T-helper 9 cell (primary cell): Measurements from ENCODE around the gene CD74.
A peak's percentile ranks its signal among the peaks of the same experiment; 100 is the strongest.

ENCODE experiments used
- DNase-seq: peaks from one replicate; pipeline ENCODE4 v3.0.0-alpha.2; 2020

The CD74 gene

DNA sequence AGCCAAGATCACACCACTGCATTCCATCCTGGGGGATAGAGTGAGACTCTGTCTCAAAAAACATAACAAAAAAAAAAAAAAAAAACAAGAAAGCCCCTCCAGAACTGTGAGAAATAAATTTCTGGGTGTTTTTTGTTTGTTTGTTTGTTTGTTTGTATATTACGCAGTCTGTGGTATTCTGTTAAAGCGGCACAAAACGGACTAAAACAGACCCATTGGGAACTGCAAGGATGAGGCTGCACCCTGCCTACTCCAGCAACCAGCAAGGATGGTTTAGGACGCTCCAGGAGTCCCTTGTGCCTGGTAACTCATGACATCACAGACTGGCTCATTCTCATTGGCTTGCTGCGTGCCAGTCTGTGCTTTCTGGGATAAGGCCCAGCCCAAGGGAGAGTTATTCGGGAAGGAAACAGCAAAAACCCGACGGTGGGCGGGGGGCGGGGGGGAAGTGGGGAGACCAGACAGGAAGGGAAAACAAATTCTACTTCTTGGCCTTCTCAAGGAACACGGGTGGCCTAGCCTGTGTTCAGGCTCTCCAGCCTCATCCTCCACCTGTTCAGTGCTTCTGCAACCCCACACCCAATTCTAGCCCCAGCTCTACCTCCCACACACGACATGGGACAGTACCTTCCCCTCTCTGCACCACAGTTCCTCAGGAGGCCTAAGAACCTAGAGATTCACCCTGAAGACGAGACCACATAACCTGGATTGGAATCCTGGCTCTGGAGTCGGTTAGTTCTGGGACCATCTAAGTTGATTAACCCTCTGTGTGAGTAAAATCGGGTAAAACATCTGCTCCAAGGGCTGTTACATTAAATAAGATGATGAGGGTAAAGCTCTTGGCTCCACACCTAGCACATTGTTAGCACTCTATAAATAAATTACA, 2.8 kb downstream of the CD74 start:
- DNase-seq = peak; percentile 16

DNA sequence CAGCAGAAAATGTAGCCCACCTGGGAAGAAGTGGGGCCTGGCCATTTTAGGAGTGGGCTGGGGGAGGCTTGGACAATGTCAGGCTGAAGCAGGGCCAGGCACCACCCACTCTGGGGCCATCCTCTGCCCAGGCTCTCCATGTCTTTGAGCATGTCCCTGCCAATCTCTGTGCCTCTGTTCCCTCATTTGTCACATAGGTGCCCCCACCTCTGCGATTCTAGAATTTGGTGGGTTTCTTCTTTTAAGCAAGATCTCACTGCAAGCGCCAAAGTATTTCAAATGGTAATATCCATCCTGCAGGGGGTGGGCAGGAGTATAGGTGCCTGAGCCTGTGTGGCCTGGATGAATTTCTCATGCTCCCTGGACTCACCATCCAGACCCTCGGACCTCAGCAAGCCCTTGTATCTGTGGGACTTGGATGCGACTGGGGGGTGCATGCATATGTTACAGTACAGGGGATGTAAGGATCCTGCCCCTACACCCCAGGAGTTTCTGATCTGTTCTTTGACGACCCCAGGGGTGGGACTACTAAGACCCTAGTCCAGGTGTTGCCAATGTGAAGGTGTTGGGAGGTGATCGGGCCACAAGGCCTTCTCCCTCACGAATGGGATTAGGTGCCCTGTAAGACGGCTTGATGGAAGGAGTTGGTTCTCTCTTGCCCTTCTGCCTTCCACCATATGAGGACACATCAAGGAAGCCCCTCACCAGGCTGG, 4.3 kb downstream of the CD74 start:
- no peak for DNase-seq

DNA sequence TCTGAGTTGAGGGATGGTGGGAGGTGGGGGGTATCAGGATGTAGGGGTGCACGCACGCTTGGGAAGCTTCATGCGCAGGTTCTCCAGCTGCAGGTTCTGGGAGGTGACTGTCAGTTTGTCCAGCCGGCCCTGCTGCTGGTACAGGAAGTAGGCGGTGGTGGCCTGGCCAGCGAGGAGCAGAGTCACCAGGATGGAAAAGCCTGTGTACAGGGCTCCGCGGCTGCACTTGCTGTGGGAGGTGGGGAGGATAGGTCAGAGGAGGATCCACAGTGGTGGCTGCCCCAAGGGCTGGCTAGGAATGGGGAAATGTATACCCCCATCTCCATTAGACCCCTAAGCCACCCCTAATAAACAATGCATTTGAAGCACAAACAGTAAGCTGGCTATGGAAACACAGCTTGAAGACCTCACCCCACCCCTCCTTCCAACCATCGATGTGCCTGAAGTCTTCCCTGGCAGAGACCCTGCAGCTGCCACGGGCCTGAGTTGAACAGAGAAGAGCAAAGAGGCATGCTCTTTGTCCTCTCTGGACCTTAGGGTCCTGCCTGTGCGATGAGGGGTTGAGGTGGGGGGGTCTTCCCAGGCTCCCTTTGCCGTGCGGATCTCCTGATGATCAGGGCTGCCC, 5.5 kb downstream of the CD74 start:
- no peak for DNase-seq

DNA sequence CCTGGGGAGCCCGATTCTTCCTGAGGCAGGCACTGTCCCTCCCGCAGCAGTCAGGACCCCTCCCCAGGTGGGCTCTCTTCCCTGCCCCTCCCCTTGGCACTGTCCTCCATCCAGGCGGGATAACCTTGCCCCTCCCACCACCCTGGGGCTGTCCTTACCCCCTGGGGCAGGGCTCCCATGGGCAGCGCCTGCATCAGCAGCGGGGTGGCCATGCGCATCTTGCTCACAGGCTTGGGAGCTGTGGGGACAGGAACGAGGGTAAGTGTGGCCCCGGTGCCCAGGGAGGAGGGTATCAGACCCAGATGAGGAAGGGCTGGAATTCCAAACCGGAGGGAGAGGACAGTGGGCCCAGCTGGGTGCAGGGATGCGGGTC, 6.0 kb downstream of the CD74 start:
- DNase-seq = no peak

DNA sequence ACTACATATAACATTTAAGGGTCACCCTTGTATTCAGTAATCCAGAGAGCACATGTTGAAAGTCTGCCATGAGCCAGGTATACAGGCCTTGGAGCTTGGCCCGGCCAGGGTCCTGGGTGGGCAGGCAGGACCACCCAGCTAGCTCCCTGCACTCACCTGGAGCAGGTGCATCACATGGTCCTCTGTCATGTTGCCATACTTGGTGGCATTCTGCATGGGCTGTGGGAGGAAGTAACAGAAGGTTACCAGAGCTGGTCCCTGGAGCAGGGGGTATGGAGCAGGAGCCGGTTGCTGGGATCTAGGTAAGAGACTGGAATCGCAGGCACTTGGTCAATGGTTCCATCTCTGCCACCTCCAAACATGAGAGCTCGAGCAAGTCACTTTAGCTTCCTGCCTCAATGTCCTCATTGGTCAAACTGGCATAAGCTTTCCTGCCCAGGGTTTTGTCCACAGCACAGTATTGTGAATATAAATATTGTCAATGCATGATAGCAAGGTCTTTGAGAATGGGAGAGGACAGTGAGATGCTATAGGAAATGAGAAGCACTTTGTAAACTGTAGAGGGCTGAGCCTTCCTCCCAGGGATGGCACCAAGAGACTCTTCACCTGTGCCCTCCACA, 6.5 kb downstream of the CD74 start:
- no peak for DNase-seq

DNA sequence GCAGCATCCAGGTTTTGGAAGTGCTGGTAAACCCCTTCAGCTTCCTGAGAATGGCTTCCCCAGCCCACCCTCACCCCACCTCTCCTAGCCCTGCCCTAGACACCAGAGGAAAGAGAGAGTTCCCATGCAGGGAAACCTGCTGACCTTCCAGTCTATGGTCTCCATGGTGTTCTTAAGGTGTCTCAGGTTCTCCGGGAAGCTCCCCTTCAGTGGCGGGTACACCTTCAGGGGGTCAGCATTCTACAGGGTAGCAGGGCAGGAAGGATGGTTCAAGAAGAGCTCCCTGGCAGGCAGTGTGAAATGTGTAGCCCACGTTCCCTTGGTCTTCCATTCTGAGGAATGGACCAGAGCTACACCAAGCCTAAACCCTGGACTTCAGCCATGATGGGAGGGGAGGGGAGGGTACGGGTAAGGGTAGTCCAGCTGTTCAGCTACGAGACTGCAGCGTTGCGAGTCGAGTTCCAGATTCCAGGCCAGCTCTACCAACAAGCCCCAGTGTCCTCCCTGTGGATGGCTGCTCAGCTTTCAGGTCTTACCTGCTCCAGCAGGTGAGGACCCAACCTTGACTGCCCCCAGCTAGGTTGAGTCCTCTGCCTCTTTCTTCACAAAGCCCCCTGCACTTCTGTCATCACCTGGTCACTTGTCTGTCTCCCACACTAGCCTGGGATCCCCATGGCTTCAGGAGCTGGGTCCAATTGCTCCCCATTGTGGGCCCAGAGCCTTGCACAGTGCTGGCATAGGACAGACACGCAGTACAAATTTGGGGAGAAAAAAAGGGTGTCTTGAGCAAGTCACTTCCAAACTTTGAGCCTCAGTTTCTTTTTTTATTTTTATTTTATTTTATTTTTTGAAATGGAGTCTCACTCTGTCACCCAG, 7.5 kb downstream of the CD74 start:
- no peak for DNase-seq

DNA sequence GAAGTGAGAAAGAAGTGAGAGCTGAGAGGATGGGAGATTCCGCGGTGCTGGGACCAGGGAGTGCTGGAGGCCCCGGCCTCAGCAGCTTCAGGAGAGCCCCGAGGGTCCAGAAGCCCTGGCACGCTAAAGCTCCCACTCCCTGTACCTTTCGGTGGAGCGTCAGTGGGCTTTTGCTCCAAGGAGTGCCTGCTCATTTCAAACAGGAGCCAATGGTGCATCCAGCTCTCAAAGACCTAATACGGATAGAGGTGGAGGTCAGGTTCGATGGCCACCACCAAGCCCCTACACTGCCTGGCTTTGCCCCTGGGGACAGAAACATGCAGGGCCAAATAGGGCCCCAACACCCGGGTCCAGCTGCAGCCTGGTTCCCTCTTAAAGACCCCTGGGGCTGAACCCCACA, 8.2 kb downstream of the CD74 start:
- no peak for DNase-seq

DNA sequence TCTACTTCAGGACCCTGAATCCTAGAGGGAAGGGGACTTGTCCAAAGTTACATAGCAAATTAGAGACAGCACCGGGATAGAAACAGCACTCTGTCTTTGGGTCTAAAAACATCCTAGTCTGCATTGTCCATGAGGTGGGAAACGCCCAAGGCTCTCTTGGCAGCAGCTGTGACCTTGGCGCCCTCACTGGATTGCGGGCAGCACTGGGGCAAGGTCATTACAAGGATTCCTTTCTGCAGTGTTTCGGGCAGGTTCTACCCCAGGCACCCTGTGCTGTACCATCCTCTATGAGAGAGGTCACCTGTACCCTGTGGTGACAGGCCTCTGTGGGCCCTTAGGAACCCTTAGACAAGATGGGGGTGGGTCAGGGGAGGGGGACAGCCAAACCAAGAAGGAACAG, 8.6 kb downstream of the CD74 start:
- DNase-seq = no peak

DNA sequence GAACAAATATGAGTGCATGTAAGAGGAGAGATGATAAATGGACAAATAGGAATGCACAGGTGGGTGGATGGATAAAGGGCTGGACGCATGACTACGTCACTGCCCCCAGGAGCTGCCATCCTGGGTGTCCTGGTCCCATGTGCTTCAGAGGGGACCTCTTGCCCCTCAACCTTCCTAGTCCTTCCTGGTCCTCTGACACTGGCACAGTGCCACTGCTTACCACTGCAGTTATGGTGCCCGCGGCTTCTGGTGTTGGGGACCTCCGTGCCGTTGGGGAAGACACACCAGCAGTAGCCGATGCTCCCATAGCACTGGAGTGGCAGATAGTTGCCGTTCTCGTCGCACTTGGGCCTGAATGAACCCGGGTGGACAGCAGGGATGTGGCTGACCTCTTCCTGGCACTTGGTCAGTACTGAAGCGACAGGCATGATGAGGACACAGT, 9.8 kb downstream of the CD74 start:
- DNase-seq = no peak

DNA sequence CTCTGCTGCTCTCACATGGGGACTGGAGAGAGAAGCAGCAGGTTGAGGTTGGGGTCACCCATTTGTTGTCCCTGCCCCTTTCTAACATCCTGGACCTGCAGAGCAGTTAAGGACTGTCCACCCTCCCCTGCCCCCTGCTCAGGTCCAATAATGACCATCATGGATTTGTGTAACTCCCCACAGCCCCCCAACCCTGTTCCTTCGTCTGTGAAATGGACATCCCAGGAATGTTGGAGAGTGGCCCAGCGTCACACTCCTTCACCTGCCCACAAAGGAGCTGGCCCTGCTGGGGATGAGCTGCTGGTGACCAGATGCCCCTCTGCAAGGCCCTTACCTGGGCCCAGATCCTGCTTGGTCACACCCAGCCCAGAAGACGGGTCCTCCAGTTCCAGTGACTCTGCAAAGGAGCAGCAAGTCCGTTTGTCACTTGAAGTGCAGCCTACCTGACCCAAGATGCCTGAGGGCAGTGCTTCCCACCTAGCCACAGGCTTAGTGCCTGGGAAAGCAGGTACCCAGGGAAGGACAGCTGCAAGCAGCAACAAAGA, 10.4 kb downstream of the CD74 start:
- no peak for DNase-seq

DNA sequence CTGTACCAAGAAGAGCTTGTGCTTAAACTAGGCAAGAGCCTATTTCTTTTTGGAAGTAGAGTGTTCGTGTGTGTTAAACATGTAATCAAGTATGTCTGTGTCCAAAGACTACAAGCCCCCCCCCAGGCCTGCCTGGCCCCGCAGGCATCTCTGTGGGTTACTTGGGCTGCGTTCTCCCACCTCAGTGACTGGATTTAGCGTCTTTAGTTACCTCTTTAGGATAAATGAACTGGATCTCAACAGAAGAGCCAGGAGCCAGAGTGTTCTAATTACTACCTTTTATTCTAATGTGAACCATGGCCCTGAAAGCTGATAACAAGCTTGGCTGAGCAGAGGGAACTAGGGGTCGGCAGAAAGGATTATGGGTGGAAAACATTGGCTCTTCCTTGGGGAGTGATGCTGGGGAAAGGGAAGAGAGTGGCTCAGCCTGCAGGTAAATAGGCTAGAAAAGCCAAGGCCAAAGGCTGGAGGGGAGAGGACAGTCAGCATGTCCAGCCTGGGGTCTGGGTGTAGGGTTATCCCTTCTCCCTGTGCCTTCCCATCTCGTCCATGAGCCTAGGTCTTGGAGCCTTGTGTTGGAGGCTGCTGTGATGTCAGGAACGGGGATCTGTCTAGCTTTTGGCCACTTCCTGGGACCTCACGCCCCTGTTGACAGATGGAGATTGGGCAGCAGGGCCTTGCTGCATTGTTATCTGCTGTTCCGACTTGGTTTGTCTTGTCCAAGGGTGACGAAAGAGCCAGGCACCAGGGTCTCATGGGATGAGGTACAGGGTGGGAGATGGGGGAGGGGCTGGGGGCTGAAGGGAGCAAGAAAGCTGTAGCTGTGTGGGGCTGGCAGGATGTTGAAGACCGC, 11.1 kb downstream of the CD74 start:
- DNase-seq = no peak

DNA sequence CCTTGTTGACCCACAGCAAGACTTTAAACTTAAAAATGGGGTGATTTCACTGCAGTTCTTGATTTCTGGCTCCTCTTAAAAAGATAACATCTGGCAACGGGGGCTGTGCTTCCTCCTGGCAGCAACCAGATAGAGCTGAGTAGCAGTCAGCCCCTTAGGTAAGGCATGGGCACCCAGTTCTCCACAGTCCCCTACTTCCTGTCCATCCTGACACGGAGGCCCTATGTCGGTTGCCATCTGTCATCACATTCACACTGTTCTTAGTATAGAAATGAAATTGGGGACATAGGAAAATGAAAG, 11.7 kb downstream of the CD74 start:
- no peak for DNase-seq

DNA sequence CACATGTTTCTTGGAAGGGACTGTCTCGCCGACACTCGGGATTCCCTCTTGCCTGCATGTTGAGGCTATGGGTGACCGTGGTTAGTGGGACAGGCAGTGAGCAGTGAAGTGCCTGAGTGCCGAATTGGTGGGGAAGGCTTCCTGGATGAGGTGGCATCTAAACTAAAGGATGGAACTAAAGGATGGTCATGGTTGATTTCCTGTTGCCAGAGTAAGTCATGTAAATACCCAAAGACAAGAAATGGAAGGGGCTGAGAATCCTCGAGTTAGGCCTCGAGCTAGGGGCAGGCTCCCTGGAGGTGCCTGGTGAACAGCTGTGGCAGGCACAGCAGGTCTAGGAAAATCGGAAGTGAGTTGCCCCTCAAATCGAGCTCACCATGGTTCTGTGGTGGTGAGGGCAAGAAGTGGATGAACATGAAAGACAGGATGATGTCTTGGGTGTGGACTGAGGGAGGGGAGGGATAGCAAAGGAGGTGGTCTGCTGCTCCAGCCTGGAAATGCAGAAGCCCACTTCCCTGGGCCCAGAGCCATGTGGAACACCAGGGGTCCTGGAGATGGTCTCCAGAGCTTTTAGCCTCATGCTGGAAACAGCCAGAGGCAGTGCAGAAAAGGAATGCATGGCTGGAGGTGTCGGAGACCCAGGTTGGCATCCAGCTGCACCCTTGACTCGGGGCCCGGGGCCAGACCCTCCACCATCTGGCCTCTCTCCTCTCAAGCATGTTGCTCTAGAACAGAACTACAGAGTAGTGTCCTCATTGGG, 12.2 kb downstream of the CD74 start:
- DNase-seq = no peak

DNA sequence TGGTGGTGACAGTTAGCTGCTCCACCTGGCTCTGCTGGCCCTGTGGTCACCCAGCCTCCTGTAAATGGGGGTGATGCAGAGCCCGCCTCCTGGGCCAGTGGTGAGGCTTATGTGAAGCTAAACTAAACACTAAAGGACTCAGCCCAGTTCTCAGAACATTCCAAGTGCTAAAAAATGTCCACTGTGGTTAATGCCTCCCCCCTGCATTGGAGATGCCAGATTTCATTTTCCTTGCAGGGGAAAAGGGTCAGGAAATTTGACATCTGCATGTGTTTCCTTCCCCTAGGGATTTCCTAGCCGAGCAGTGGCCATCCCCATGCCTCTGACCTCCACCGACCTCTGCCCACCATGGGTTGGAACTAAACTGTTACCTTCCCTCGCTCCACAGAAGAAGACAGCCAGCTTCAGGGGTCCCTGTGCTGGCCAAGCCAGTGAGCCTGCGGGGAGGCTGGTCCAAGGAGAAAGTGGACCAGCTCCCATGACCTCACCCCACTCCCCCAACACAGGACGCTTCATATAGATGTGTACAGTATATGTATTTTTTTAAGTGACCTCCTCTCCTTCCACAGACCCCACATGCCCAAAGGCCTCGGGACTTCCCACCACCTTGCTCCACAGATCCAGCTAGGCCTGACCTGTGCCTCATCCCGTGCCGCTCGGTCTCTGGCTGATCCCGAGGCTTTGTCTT, 13.0 kb downstream of the CD74 start:
- no peak for DNase-seq

DNA sequence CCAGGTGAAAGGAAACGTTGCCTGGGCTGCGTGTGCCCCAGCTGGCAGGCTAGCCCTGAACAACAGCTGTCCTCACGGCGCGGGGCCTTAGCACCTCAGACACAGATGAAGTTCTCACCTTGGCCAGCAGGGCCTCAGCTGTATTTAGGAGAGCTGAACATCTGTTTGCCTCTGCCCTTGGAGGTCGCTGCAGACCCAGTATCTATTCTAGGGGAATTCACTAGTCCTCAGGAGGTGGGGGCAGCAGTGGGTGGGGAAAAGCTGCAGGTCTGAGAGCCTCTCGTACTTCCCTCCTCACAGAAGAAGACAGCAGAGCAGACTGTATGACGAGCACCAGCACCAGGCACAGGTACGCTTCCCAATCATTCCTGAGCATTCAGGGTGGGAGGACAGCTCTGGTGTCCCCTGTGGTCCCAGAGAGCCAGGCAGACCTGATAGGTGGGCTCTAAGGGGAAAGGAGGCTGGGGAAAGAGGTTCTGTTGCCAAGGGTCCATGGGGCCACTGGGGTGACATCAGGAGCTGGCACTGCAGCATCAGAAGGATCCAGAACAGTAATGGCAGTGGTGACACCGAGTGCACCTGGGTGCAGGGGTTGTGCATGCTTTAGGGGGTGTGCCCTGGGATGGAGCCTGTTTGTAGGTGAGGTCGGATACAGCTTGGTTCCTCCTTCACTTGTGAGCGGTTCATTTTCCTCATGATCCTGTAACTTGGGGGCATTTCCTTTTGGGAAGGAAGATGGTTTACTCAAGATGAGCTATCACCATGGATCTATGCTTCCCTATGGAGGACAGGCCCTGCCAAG, 13.8 kb downstream of the CD74 start:
- no peak for DNase-seq

DNA sequence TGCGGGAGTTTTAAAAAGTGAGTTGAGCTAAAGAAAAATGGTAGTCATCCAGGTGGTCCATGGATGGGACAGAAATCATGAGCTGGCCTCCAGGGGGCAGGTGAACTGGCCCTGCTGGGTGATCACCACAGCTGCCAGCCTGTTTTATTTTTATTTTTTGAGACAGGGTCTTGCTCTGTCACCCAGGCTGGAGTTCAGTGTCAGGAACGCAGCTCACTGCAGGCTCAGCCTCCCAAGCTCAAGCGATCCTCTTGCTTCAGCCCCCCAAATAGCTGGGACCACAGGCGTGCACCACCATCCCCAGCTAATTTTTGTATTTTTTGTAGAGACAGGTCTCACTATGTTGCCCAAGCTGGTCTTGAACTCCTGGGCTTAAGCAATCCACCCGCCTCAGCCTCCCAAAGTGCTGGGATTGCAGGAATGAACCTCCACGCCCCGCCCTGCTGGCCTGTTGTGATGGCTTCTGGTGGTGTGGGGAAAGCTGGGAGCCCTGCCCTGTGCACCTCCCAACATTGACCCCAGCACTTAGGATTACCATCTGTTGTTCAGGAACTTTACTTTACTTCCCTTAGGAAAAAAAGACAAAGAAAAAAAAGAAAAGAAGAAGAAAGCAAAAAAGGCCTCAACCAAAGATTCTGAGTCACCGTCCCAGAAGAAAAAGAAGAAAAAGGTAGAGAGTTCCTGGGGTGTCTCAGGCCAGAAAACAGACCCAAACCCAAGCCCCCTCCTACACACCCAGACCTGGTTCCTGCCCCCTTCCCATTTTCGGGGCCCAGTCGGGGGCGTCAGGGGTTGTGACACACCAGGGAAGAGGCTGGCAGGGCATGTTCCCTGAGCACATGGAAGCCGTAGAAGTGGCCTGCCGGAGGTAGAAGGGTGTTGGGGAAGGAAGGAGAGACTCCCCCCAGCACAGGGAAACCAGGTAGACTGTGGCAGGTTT, 14.7 kb downstream of the CD74 start:
- DNase-seq = no peak

DNA sequence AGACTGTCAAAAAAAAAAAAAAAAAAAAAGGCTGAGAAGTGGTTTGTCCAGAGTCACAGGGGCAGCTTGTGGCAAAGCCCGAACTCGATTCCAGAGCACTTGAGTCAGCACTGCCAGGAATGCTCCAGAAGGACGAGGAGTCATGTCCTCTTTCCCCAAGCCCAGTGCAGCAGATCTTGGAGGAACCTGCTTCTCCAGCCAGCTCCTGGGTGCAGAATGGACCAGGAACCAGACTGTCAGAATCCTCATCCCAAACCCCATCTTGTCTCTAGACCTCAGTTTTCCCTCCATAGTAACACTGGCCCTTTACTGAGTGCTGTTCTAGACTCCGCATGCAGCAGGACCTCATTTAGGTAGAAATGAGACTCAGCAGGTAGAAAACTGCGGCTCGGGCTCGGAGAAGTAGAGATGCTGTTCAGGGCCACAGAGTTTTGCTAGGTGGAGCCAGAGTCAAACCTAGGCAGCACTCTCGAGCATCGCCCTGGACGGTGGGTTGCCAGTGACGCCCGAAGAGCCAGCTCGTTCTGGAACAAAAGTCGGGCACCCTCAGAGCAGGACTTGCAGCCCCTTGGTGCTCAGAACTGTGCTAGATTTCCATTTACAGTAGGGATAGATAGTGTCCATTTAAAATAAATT, 15.4 kb downstream of the CD74 start:
- no peak for DNase-seq
